Hematopoietic multipotent progenitor cell treated with erythropoietin and hydrocortisone succinate and interleukin-3 and kit ligand, for 15 days (in vitro differentiated cells): ENCODE data around the gene ATP8B1.
A peak's percentile ranks its signal among the peaks of the same experiment; 100 is the strongest.
"Not testable (repeated sequence)": the region's sequence is repeated elsewhere in the genome, so short reads cannot be mapped to it uniquely, and the experiment has no call there.

Experiments used
- DNase-seq: peaks from one replicate; pipeline ENCODE4 v3.0.0-alpha.2; 2015; ENCODE audit warnings: low spot score

The ATP8B1 gene

DNA sequence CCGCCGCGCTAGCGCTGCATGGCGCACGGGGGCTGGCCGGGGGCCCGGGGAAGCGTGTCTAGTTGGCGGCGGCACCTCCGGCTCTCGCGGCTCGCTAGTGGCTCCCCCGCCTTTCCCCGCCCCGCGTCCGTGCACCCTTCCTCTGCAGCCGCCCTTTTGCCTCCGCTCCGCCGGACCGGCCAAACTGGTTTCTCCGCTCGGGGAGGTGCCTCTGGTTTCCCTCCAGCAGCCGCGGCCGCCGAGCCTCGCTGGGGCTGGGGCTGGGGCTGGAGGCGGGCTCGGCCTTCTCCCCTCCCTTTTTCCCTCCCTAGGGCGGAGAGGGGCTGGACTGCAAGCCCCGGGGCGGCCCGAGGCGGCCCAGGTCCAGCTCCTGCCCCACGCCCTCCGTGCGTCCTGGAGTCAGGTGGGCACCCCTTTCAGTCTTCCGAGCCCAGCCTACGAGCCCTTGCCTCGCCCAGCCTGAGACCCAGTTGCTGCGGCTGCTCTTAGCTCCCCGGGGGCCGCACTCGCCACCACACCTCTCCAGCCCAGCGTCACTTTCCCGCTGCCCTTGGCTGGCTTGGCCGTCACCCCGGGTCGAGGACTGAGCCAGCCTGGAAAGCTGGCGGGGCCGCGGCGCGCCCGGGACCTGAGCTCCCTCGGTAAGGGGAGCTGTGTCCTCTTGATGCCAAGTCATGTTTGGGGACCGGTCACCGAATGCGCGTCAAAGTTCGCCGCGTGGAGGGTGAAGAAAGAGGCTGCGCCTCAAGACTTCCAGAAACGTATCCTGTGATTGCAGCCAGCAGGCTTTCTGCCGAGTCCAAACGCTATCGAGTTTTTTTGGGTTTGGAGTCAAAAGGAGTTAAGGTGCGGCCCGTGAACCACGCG is at the start of gene ATP8B1:
Gene ATP8B1 (minus strand): TSS at position 213 of the 867 bp plus-strand sequence. CDS start 71,508 bp downstream, outside the sequence.
- no peak for DNase-seq

GRCh38 chr18:57850063-57850462 is 46.9 kb upstream of the ATP8B1 start:
- DNase-seq, result no peak

GRCh38 chr18:57848374-57848773 is 45.3 kb upstream of the ATP8B1 start:
- not testable (repeated sequence) for DNase-seq

GRCh38 chr18:57847431-57847830 is 44.3 kb upstream of the ATP8B1 start:
- not testable (repeated sequence) for DNase-seq

DNA sequence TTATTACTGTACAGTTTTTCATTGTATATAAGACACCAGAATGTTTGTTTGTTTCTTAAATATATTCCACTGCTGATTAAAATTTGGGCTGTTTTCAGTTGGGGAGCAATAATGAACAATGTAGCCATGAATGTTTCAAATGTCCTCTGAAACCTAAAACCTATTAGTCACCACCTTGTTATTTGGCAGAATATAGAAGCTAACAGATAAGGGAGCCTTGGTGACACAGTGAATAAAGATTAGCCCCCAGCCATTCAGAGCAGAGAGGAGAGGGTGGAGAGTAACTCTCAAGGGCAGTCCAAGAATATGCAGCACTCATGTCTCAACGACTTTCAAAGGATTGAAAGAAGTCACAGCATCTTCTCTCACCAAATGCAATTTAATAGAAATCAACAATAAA is 43.1 kb upstream of the ATP8B1 start:
- peak; percentile 50 for DNase-seq

DNA sequence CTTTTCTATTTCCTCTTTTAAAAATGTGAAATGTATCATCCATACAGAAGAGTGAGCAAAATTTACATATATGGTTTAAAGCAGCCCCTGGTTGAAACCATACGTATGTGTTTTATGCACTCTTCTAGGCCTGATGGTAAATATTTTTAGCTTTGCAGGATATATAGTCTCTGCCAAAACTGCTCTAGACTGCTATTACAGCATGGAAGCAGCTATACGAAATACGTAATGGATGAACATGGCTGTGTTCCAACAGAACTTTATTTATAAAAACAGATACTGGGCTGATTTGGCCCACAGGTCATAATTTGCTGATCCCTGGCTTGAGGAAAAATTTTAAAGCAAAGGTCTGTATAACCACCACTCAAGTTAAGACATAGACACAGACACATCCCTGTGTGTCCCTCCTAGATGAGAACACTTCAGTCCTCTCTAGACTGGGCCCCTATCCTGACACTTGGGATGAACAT is 42.5 kb upstream of the ATP8B1 start:
- DNase-seq, result no peak

DNA sequence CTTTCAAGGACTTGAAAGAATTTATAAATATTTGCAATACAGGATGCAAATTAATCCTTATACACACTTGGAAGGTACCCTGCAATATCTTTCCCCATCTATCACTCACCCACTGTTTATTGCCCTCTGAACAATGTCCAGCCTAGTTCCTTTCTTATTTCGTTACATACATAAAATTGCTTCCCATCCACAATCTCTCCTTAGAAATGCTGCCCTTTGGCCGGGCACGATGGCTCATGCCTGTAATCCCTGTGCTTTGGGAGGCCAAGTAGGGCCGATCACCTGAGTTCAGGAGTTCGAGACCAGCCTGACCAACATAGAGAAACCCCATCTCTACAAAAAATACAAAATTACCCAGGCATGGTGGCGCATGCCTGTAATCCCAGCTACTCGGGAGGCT is 41.2 kb upstream of the ATP8B1 start:
- no peak for DNase-seq

- no peak for DNase-seq
Measured at GRCh38 chr18:57843386-57843785, 40.3 kb upstream of the ATP8B1 start.

- no peak for DNase-seq
Measured at GRCh38 chr18:57841568-57841967, 38.5 kb upstream of the ATP8B1 start.

DNA sequence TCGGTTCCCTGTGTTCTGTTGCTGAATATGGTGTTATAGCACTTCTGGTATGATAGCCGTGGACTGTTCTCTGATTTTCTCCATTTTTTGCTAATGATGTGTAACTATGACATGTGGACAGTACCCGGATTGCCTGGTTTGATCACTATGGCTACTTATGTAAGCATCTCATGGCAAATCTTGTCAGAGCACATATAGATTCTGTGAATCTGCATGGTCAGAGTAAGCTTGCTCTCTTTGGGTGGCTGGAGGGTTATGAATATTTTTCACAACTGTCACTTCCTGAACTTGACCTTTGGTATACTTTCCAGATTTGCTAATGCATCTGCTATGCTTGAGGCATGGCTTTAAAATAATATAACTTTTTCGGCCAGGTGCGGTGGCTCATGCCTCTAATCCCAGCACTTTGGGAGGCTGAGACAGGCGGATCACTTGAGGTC is 36.8 kb upstream of the ATP8B1 start:
- no peak for DNase-seq

GRCh38 chr18:57837917-57838548 is 34.9 kb upstream of the ATP8B1 start:
- DNase-seq, result no peak

DNA sequence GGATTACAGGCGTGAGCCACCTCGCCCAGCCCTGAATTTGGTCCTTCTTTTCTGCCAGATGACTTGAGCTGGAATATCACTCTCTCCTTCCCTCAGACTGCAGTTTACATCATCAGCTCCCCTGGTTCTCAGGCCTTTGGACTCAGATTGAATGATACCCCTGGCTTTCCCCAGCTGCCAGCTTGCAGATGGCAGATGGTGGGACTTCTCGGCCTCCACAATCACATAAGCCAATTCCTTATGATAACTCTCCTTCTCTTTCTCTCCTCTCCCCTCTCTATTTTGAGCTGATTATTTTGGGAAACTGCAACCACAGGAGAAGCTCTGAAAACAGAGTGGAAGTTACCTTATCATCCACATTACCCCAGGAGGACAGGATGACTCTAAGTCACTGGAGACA is 33.4 kb upstream of the ATP8B1 start:
- no peak for DNase-seq

DNA sequence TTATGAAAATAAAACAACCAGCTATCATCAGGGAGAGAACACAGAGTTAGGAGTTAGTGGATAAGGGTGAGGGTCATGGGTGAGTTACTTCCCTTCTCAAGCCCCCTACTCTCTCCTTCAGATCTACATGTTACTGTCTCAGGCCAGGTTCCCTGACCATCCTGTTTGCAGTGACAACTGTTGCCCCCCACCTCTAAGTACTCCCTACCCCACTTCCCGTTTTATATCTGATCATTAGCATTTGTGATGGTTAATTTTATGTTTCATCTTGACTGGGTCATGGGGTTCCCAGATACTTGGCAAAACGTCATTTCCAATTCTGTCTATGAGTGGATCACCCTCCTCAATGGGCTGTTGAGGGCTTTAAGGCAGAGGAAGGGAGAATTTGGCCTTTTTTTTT is 32.8 kb upstream of the ATP8B1 start:
- DNase-seq, result no peak

DNA sequence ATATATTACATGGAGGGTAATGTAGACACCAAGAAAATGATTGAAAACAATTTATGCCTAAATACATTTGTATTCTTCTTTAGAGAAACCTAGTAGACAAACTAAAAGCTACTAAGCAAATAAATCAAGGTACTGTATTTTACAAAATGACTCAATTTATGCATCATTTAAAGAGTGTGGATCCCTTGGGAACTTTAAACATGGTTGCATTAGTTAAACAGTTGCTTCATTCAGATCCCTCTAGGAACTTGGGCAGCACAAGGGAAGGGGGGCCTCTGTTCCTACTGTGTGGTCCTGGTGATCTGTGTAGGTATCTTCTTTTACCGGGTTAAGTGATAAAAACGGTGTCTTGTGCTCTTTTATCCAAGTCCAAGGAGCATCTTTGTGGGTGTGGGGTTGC is 31.5 kb upstream of the ATP8B1 start:
- DNase-seq, result no peak

DNA sequence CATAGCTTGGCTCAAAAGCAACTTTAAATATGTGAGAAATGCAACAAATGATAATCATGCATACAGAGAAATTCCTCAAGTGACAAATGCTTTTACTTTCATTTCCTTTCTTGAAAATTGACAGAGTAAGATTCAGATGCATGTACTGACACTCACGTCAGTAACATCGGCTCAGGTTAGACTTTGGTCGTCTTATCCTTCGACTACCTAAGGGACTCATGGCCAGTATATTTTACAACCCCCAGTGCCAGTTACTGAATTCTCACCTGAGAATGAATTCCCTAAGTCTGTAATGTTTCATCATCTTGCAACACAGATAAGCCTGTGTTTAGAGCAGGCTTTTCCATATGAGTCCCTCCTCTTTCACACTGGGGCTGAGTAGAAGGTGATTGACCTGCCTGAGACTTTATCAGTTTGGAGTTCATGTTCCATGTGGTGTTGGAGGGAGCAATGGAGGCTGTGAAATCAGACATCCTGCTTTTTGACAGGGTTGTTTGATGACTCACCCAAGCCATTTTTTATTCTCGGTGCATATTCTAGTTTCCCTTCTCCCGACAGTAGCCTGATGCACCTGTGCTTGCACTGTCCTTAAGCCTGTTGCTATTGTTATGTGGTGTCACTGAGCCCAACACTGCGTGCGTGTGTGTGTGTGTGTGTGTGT is 30.5 kb upstream of the ATP8B1 start:
- no peak for DNase-seq

DNA sequence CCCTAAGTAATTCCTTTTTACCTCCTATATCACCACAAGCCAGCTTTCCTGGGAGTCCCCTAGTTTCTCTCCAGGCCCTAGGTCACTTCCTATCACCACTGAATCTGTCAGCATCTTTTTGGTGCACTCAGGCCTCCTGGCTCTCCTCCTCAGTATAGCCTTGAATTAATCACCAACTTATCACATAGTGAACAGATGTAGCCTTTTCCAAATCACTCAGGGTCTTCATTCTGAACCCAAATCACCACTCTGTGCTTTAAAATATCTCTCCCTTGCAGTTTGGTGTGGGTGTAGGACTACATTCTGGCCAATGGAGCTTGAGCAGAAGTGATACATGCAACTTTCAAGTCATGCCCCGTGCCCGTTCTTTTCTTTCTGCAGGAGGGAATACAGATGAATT is 29.6 kb upstream of the ATP8B1 start:
- no peak for DNase-seq

DNA sequence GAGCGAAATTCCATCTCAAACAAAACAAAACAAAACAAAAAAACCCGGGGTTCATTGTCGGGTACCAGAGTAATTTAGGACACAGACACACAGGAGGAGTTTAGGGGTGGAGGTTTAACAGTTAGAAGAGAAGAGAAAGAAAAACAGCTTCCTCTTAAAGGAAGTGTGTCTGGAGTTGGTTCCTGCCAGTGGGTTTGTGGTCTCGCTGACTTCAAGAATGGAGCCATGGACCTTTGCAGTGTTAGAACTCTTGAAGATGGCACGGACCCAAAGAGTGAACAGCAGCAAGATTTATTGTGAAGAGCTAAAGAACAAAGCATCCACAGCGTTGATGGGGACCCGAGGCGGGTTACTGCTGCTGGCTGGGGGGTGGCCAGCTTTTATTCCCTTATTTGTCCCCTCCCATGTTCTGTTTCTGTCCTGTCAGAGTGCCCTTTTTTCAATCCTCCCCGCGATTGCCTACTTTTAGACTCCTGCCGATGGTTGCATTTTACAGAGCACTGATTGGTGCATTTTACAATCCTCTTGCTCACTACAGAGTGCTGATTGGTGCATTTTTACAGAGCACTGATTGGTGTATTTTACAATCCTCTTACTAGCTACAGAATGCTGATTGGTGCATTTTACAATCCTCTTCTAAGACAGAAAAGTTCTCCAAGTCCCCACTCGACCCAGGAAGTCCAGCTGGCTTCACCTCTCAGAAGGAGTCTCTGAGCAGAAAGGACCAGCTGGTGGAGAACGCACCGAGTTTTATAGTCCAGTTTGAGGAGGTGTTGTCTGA is 28.7 kb upstream of the ATP8B1 start:
- DNase-seq, result no peak

DNA sequence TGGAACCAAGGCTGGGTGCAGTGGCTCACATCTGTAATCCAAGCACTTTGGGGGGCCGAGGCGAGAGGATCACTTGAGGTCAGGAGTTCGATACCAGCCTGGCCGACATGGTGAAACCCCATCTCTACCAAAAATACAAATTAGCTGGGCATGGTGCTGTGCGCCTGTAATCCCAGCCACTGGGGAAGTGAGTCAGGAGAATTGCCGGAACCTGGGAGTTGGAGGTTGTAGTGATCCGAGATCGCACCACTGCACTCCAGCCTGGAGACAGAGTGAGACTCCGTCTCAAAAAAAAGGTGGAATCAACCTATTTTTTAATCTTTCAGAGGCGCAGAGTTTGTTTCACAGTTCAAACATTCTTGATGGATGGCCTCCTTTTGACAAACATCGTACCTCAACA is 24.5 kb upstream of the ATP8B1 start:
- no peak for DNase-seq

GRCh38 chr18:57826252-57826651 is 23.1 kb upstream of the ATP8B1 start:
- no peak for DNase-seq

- DNase-seq, result not testable (repeated sequence)
Measured at GRCh38 chr18:57820583-57820982, 17.5 kb upstream of the ATP8B1 start.

DNA sequence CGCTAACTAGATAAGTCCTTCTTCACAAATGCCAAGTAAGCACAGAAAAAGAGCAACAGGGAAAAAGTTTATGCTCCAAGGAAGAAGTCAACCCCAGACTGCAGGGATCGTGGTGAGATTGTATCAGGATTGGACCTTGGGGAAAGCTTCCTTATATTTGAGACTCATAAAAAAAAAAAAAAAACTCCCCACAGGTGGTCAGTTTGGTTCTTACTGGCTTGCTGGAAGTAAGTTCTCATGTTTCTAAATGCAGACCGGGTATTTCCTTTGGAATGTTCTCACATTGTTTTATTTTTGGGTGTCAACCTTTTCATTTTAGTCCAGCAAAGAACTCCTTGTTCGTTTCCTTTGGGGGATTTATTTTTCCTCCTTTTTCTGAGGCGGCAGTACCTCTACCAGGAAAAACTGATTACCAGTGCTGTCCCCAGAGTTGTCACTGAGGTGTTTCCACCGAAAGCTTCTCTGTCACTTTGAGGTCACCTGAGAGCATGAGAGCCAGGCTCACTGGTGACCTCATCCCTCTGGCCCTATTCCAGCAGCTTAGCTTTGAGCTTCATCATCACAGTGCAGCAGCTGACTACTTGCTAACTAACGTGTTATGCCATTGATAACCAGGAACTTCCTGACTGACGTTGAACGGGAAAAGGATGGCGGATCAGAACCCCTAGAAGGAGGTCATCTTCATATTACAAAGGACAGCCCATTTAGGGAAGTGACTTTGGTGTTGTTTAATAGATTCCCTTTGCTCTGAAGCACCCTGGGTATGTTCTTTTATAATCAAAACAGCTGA is 16.8 kb upstream of the ATP8B1 start:
- peak; percentile 81 for DNase-seq
